Stimulated activated CD8-positive, alpha-beta memory T cell treated with anti-CD3 and anti-CD28 coated beads, Interleukin-7, amount 100 ng/mL, for 48 hours (primary cell): Measurements from ENCODE around the gene MGST1.
"Not testable (repeated sequence)": the region's sequence is repeated elsewhere in the genome, so short reads cannot be mapped to it uniquely, and the experiment has no call there.

Source experiments
- DNase-seq, 2 donors: peaks; one replicate each; pipeline ENCODE4 v3.0.0-alpha.2; 2020; ENCODE audit warnings: low read depth in 1 of 2; ENCODE audit errors: extremely low read depth in 1 of 2

The MGST1 gene

DNA sequence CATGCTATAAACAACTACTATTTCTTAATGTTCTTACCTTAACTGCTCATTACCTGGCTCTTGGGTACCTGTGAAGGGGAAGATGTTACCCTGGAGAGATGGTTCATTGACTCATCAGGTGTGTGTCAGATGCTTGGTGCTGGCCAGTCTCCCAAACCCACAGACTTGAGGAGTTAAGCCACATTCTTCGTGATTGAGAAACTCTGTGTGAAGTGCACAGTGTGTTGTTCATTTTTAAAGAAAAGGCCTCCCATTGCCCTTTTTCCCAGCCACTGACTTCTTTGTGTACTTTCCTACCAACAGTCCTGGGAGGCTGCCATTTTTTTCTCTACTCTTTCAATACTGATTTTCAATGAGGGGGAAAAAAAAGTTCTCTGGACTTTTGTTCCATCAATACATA lies 3.2 kb downstream of the MGST1 start:
- no peak for DNase-seq

DNA sequence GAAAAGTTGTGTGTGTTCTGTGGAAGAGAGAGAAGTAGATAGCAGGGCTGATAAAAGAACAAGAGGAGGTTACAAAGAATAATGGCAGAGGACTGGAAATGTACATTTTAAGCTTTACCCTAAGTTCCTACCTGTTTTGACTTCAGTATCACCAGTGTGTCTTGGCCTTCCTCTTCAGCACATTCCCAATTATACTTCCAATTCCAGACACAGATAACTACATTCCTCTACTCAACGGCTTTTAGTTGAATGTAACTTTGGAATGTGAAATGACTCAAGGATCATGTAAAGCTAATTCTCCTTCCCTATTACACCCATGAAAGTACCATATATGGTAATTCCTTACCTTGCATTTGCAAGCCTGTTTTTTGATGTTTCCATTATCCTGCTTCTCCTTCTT lies 5.0 kb downstream of the MGST1 start:
- DNase-seq = no peak

- DNase-seq = no peak
These were observed 11.4 kb downstream of the MGST1 start for GRCh38 chr12:16358878-16359277.

DNA sequence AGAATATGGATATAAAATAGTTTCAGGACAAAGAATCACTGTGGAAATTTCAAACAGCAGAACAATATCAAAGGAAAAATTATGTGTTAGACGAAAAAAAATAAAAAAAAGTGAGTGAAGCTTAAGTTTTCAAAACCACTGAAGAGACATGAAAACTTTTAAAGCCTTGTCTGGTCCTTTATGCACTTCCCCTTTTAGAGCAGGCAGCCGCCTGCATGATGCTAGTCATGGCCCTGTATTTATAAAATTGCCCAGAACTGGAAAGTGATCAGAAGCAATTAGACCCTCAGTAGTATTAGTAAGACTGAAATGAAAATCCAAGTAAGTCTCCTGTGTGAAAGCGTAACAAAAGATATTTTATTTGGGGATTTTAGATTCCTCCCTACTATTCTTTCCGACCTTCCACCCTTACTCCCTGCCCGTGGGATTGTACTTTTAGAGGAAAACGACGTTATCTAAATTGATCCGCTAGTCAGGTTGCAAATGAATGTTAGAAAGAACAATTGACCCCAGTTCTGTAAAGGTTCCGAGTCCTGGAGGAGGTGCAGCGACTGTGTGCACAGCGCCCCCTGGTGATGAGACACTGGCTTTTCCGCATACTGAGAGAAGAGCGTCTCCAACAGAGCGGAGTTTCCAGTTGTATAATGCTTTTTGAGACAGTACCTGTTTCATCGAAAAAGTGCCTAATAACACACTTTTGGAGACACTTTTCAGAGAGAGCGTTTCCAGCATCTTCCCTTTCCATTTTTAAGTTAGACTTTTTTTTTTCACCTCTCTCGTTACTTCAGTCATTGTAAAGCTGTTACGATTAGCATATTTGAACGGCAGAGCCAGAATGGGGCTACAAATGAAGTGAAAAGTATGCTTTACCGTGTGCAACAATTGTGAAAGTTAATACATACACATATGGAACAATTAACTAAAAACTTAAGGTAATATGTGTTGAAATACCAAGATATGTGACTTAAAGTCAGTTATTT lies 12.4 kb downstream of the MGST1 start:
- DNase-seq = no peak

GRCh38 chr12:16361142-16361783 lies 13.8 kb downstream of the MGST1 start:
- DNase-seq = no peak

GRCh38 chr12:16362550-16362949 lies 15.1 kb downstream of the MGST1 start:
- DNase-seq = no peak

DNA sequence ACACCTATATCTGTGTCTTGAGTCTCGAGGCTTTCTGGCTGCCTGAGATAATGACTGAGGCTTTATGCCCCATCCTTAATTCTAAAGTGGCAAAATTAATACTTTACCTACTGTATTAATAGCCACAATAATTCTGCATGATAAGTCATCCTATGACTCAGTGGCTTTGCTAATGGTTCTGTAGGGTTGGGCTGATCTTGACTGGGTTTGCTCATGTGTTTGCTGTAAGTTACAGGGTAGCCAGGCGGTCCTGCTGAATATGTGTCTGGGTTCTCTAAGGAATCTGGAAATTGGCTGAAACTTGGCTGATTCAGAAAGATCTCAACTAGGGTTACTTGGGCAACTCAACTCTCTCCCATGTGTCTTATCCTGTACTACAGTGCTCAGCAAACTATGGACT lies 21.7 kb downstream of the MGST1 start:
- DNase-seq = no peak

DNA sequence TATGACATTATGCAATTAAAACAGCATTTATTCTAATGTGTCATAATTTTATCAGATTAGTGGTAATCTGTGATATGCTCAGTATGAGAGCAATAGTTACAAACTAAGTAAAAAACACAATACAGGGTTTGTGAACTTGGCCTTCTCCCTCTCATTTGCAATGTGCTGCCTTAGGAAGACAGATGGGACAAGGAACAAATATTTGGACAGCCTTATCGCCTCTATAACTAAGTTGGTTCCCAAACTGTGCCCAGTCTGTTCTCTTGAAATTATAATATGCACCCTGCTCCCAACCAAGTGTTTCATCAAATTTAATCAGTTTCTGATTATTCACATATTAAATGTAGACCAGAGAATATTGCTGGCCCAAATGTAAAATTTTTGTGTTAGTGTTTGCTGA lies 22.7 kb downstream of the MGST1 start:
- DNase-seq = no peak

- DNase-seq = not testable (repeated sequence)
These were observed 35.3 kb downstream of the MGST1 start for GRCh38 chr12:16382652-16383312.

GRCh38 chr12:16384732-16385131 lies 37.3 kb downstream of the MGST1 start:
- DNase-seq = no peak

DNA sequence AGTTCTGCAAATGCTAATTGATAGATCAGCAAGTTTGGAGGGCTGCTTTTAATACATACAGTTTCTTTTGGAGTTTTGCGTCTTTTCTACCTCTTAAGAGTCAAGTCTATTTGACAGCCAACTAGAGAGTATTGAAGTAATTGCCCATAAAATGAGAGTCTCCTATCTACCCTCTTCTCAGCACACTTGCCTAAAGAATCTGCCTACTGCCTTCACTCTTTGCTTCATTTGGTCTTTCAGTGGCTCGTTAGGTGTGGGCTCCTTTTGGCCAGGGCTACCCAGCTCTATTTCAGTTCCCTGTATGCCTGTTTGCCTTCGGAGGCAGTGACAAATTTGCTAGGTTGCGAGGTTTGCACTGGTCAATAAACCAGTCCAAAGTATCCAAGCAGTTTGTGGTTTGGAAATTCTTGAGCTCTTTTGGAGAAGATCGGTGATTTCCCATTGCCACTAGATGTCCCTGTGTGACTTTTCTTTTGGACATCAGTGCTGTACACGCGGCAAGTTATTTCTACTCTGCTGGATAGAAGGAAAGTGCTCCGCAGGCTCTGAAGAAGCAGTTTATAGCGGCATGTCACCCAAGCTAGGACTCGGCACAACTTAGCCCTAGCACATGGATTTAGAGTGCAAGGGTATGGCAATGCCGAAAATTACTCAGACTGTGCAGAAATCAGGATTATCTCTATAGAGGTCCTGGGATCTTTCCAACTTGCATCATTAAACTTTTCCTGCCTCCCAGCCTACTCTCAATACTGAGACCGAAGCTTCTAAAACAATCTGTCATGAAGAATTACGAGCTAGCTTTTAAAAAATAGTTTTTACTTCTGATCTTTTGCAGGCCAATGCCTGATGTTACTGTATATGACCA lies 38.6 kb downstream of the MGST1 start:
- no peak for DNase-seq

GRCh38 chr12:16387919-16388318 lies 40.5 kb downstream of the MGST1 start:
- DNase-seq = no peak

- DNase-seq = no peak
These were observed 42.1 kb downstream of the MGST1 start for GRCh38 chr12:16389594-16389993.

GRCh38 chr12:16392846-16393535 lies 45.5 kb downstream of the MGST1 start:
- no peak for DNase-seq

DNA sequence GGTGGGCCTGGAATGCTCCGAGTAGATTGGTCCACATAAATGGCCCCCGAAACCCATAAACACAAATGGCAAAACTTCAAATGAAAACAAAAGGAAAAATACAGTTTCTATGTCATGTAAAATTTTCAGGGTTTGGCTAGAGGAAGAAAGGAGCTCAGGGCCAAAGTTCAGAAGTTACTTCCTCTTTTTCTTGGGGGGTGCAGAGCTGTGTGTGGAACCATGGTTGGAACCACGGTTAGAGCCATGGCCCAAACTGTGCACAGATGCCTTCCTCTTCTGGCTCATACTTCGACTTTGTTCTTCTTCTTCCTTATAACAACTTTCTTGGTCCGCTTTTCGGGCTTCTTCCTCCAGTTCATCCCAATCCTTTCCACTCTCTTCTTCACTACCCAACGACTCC lies 51.7 kb downstream of the MGST1 start:
- DNase-seq = no peak

DNA sequence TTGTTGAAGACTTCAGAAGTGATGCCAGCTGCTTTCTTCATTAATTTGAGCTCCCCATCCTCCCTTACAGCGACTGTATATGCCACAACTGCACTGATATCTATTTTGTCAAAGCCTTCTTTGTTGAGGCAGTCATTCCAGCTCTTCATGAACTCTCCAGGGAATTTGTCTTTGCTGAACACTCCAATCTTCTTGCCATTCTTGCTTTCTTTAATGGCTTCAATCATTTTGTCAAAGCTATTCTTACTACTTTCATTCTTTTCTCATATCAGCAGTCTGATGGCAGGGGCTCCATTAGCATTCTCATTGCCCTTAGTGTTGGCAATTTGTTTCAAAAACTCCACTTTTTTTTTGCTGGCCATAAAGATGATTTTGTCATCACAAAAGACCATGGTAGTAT lies 54.4 kb downstream of the MGST1 start:
- DNase-seq = not testable (repeated sequence)

DNA sequence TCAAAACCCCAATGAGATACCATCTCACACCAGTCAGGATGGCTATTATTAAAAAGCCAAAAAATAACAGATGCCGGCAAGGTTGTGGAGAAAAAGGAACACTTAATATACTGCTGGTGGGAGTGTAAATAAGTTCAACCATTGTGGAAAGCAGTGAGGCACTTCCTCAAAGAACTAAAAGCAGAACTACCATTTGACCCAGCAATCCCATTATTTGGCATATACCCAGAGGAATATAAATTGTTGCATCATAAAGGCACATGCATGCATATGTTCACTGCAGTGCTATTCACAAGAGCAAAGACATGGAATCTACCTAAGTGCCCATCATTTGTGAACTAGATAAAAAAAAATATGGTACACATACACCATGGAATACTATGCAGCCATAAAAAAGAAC lies 59.9 kb downstream of the MGST1 start:
- DNase-seq = no peak
